ENCODE data around the gene RERE.

GRCh38 chr1:8417625-8418024, 399.8 kb downstream of the RERE start:
- TF ChIP-seq EZH2phosphoT487 (IDR thresholded peaks at IDR 0.05; ENCODE audit: unreplicated experiment) (no peak), CTCF (conservative IDR thresholded peaks at IDR 0.05; ENCODE audit: low read depth in 2 of 2) (no peak), POLR2AphosphoS5 (IDR thresholded peaks at IDR 0.05; ENCODE audit: low read depth) (no peak), EZH2 (IDR thresholded peaks at IDR 0.05; ENCODE audit: low read depth, unreplicated experiment) (no peak)
